Calu3 (cell line): ENCODE results near the gene CYTH4. TPM values are rescaled to one million over a fixed set of nuclear protein-coding genes. Genes with fewer than 3 reads are reported as not detected.

Experiments used
- BruUV-seq: library from RNA; stranded (reverse); fragments of 400-500 nt; replicated peaks from 2 replicates; lab custom pipeline; 2021; lab: Mats Ljungman, UMichigan
- CTCF ChIA-PET: fragments of 300-600 bp; sonication (Branson Sonifier 250); formaldehyde crosslinking; loops from one replicate; lab custom pipeline; 2022; ENCODE audit warnings: antibody characterized with exemption; lab: Charles Lee
- DNase-seq: peaks from one replicate; pipeline ENCODE4 v3.0.0; 2022
- H3K27ac Mint-ChIP-seq: one replicate; pipeline ENCODE4 v1.8.0; 2022; ENCODE audit warnings: mixed read lengths; ENCODE audit not compliant: unreplicated experiment
- H3K27me3 Mint-ChIP-seq: one replicate; pipeline ENCODE4 v1.8.0; 2022; ENCODE audit warnings: mixed read lengths; ENCODE audit not compliant: unreplicated experiment
- H3K36me3 Mint-ChIP-seq: one replicate; pipeline ENCODE4 v1.8.0; 2022; ENCODE audit warnings: mild to moderate bottlenecking, moderate library complexity, mixed read lengths; ENCODE audit not compliant: insufficient read depth, unreplicated experiment
- H3K4me1 Mint-ChIP-seq: one replicate; pipeline ENCODE4 v1.8.0; 2022; ENCODE audit warnings: mild to moderate bottlenecking, low read depth, mixed read lengths; ENCODE audit not compliant: unreplicated experiment
- H3K4me3 Mint-ChIP-seq: one replicate; pipeline ENCODE4 v1.8.0; 2022; ENCODE audit warnings: mild to moderate bottlenecking, low read depth, moderate library complexity, mixed read lengths; ENCODE audit not compliant: unreplicated experiment
- H3K9me3 Mint-ChIP-seq: one replicate; pipeline ENCODE4 v1.8.0; 2022; ENCODE audit warnings: low read depth, mixed read lengths; ENCODE audit not compliant: unreplicated experiment
- intact Hi-C: fragments of 100-400 bp; cut with micrococcal nuclease; formaldehyde crosslinking; loops from one replicate; pipeline ENCODE4 v1.10.0; 2022; ENCODE audit not compliant: unreplicated experiment
- total RNA-seq: library from RNA; stranded (reverse); gene quantifications from 2 replicates; pipeline ENCODE4 v1.2.3, GENCODE V29; 2022
- TF ChIP-seq, protein P1 (sequence below): fragments of 200-600 bp; IDR thresholded peaks from one replicate; pipeline ENCODE4 v1.8.0; 2022; ENCODE audit warnings: antibody characterized with exemption; ENCODE audit not compliant: unreplicated experiment

Gene CYTH4
- total RNA-seq, 1 experiment from 2014 or later, result 0.38 TPM

DNA sequence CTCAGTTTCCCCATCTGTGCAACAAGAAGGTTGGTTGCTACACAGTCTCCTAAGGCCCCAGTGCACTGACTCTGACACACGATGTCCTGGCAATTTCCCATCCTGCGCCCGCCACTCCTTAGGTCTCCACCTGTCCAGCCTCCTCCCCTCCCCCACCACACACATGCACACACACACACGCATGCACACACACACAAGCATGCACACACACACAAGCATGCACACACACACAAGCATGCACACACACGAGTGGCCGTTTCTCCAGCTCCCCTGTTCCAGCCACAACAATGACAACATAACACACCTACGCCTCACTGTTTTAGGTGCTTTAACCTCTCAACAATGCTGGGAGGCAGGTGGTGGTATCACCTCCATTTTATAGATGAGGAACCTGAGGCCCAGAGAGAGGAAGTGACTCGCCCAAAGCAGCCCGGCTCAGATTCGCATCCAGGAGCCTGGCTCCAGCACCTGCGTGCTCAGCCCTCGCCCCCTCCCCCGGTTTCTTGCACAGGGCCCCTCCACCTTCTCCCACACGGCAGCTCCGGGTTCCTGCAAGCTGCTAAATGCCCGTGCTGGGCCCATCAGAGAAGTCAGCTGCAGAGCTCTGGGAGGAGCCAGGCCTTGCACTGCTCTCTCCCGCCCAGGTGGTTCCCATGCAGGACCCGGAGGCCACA lies 13.0 kb downstream of the CYTH4 start:
- DNase-seq, result no peak
- H3K4me3 Mint-ChIP-seq, result no peak overlapping the region
- no peaks in the 10 kb centered on the region for H3K9me3 Mint-ChIP-seq
- CTCF ChIA-PET, result no interaction called here
- TF ChIP-seq, protein P1, sequence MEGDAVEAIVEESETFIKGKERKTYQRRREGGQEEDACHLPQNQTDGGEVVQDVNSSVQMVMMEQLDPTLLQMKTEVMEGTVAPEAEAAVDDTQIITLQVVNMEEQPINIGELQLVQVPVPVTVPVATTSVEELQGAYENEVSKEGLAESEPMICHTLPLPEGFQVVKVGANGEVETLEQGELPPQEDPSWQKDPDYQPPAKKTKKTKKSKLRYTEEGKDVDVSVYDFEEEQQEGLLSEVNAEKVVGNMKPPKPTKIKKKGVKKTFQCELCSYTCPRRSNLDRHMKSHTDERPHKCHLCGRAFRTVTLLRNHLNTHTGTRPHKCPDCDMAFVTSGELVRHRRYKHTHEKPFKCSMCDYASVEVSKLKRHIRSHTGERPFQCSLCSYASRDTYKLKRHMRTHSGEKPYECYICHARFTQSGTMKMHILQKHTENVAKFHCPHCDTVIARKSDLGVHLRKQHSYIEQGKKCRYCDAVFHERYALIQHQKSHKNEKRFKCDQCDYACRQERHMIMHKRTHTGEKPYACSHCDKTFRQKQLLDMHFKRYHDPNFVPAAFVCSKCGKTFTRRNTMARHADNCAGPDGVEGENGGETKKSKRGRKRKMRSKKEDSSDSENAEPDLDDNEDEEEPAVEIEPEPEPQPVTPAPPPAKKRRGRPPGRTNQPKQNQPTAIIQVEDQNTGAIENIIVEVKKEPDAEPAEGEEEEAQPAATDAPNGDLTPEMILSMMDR, result no peak
- no peak overlapping the region for H3K27ac Mint-ChIP-seq
- peaks cover 10% of the 10 kb centered on the region for H3K27me3 Mint-ChIP-seq
- BruUV-seq, result no TSS peak
- peaks cover 6% of the 10 kb centered on the region for H3K36me3 Mint-ChIP-seq
- peaks cover 5% of the 10 kb centered on the region for H3K4me1 Mint-ChIP-seq
- intact Hi-C loops, result no loop called here

DNA sequence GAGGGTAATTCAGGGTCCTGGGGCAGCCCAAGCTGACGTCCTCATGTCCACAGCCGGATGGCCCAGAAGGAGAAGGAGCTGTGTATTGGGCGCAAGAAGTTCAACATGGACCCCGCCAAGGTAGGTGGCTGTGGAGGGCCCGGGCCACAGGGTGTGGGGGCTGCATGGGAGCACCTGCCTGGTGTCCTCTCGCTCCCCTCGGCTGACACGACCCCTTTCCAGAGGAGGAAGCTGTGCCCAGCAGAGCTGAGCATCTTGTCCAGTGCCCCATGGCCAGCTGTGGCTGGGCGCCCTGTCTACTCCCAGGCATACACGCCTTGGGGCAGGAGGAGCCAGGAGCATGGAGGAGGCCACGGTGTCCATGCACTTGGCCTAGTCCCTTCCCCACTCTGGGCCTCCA lies 13.6 kb downstream of the CYTH4 start:
- CTCF ChIA-PET, result no interaction called here
- Mint-ChIP-seq H3K27ac (no peak overlapping the region), H3K4me3 (no peak overlapping the region), H3K9me3 (no peaks in the 10 kb centered on the region), H3K27me3 (peaks cover 10% of the 10 kb centered on the region), H3K36me3 (peaks cover 6% of the 10 kb centered on the region), H3K4me1 (peaks cover 5% of the 10 kb centered on the region)
- intact Hi-C loops, result no loop called here
- no TSS peak for BruUV-seq
- TF ChIP-seq, protein P1, result no peak
- DNase-seq, result no peak

DNA sequence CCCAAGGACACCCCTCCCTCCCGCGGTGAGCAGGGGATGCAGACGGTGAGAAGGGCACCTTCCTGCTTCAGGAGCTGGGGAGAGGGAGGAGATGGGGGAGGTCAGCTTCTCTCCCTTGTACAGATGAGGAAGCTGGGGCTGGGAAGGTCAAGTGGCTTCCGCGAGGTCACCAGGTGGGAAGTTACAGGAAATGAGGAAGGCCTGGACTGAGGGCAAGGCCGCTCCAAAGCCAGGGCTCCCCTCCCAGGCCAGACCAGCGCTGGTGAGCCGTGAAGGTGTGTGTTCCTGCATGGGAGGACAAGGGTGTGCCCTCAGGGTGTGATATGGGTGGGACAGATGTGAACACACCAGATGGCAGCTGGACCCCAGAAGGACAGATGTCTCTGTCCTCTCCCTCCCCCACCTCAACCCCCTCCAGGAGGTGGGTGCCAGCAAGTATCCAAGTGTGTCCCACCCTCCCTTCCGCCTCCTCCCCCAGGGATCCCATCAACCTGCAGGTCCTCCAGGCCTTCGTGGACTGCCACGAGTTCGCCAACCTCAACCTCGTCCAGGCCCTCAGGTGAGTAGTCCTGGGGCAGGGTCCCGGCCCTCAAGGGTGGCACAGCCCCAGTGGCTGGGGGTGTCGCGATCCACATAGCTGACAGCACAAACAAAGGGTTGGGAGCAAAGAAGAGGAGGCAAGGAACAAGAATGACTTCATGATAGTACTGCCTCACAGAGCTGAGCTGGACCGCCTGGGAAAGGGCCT lies 16.6 kb downstream of the CYTH4 start:
- H3K27ac Mint-ChIP-seq, result no peak overlapping the region
- TF ChIP-seq, protein P1, result no peak
- H3K4me1 Mint-ChIP-seq, result peaks cover 12% of the 10 kb centered on the region
- no peaks in the 10 kb centered on the region for H3K9me3 Mint-ChIP-seq
- no peak overlapping the region for H3K4me3 Mint-ChIP-seq
- no TSS peak for BruUV-seq
- no peak for DNase-seq
- peaks cover 9% of the 10 kb centered on the region for H3K36me3 Mint-ChIP-seq
- CTCF ChIA-PET, result no interaction called here
- intact Hi-C loops, result no loop called here
- H3K27me3 Mint-ChIP-seq, result no peaks in the 10 kb centered on the region

DNA sequence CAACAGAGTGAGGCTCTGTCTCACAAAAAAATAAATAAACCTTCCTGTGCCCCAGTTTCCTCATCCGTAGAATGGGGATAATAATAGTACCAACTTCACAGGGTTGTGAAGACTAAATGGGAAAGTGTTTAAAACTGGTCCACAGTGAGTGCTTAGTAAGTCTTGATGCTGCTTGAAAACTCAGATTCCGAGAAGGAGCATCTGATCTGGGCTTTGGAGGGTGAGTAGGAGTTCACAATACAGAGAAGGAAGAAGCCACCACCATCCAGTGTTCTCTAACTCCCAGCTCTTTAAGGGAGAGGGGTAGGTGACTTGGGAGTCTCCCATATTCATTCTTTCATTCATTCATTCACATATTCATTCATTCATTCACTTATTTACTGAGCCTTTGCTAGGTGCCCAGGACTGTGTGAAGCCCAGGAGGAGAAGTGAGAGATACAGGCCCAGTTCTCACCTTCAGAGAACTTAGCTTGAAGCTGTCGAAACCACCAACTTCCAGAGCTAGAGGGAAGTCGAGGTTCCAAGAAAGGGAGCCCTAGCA lies 17.7 kb downstream of the CYTH4 start:
- TF ChIP-seq, protein P1, result no peak
- intact Hi-C loops, result no loop called here
- Mint-ChIP-seq H3K4me3 (no peak overlapping the region), H3K36me3 (peaks cover 10% of the 10 kb centered on the region), H3K27me3 (no peaks in the 10 kb centered on the region), H3K9me3 (no peaks in the 10 kb centered on the region), H3K27ac (no peak overlapping the region), H3K4me1 (peaks cover 20% of the 10 kb centered on the region)
- CTCF ChIA-PET, result no interaction called here
- no peak for DNase-seq
- no TSS peak for BruUV-seq
